WTC11 (cell line): ENCODE data around the gene LDLRAD4. TPM values are rescaled to one million over a fixed set of nuclear protein-coding genes. Genes with fewer than 3 reads are reported as not detected.

Source experiments
- ATAC-seq: fragments of 200-7000 bp; cut with Tn5 transposase; 2 replicates; pipeline ENCODE4 v1.10.0; 2021; ENCODE audit warnings: mild to moderate bottlenecking, moderate library complexity
- CTCF ChIA-PET: fragments of 300-600 bp; sonication (Branson Sonifier 250); formaldehyde crosslinking; loops from one replicate; lab custom pipeline; 2021; ENCODE audit warnings: antibody characterized with exemption; lab: Charles Lee
- POLR2A ChIA-PET: fragments of 350-600 bp; sonication (Branson Sonifier 250); formaldehyde crosslinking; loops from one replicate; lab custom pipeline; 2021; ENCODE audit warnings: antibody characterized with exemption; lab: Charles Lee
- DNase-seq: peaks from one replicate; pipeline ENCODE4 v3.0.0; 2021; ENCODE audit warnings: low spot score
- H3K27ac Mint-ChIP-seq: 2 replicates; pipeline ENCODE4 v1.8.0; 2021; ENCODE audit warnings: mixed read lengths
- H3K27me3 Mint-ChIP-seq: 2 replicates; pipeline ENCODE4 v1.8.0; 2021; ENCODE audit warnings: low read depth, mild to moderate bottlenecking, moderate library complexity, mixed read lengths
- H3K36me3 Mint-ChIP-seq: 2 replicates; pipeline ENCODE4 v1.8.0; 2021; ENCODE audit warnings: mixed read lengths
- H3K4me1 Mint-ChIP-seq: 2 replicates; pipeline ENCODE4 v1.8.0; 2022; ENCODE audit warnings: mixed read lengths
- H3K4me3 Mint-ChIP-seq: 2 replicates; pipeline ENCODE4 v1.8.0; 2021; ENCODE audit warnings: mild to moderate bottlenecking, moderate library complexity, mixed read lengths
- H3K9me3 Mint-ChIP-seq: 2 replicates; pipeline ENCODE4 v1.8.0; 2021; ENCODE audit warnings: mixed read lengths
- AR ChIP-seq: fragments of 250-450 bp; sonication (Bioruptor Pico); IDR thresholded peaks from 2 replicates; pipeline ENCODE4 v1.9.0; 2021; ENCODE audit warnings: mild to moderate bottlenecking
- E2F4 ChIP-seq: sonication (generic); formaldehyde crosslinking; IDR thresholded peaks from 2 replicates; pipeline ENCODE4 v1.8.1; 2022; ENCODE audit warnings: low read depth, mild to moderate bottlenecking, moderate library complexity, missing genetic modification reagents, borderline replicate concordance
- EMX1 ChIP-seq: fragments of 250-450 bp; sonication (Bioruptor Pico); IDR thresholded peaks from 2 replicates; pipeline ENCODE4 v1.8.0; 2021; ENCODE audit warnings: mild to moderate bottlenecking
- GRHL2 ChIP-seq: fragments of 250-450 bp; sonication (Bioruptor Pico); IDR thresholded peaks from 2 replicates; pipeline ENCODE4 v1.8.0; 2022; ENCODE audit warnings: mild to moderate bottlenecking, moderate library complexity; ENCODE audit not compliant: insufficient replicate concordance, severe bottlenecking
- KAT7 ChIP-seq: sonication (generic); formaldehyde crosslinking; IDR thresholded peaks from 2 replicates; pipeline ENCODE4 v1.8.1; 2023; ENCODE audit warnings: missing genetic modification reagents, mild to moderate bottlenecking, borderline replicate concordance
- MAX ChIP-seq: sonication (generic); formaldehyde crosslinking; IDR thresholded peaks from 2 replicates; pipeline ENCODE4 v1.8.0; 2022; ENCODE audit warnings: mild to moderate bottlenecking, missing genetic modification reagents
- MYBL2 ChIP-seq: sonication (generic); formaldehyde crosslinking; IDR thresholded peaks from 2 replicates; pipeline ENCODE4 v1.8.1; 2023; ENCODE audit warnings: mild to moderate bottlenecking, moderate library complexity, missing genetic modification reagents
- TEAD4 ChIP-seq: sonication (generic); formaldehyde crosslinking; IDR thresholded peaks from 2 replicates; pipeline ENCODE4 v1.8.0; 2022; ENCODE audit warnings: mild to moderate bottlenecking, missing genetic modification reagents
- TP53 ChIP-seq: sonication (generic); formaldehyde crosslinking; IDR thresholded peaks from 2 replicates; pipeline ENCODE4 v1.8.1; 2023; ENCODE audit warnings: mild to moderate bottlenecking, missing genetic modification reagents
- ZMAT4 ChIP-seq: fragments of 250-450 bp; sonication (Bioruptor Pico); IDR thresholded peaks from 2 replicates; pipeline ENCODE4 v1.9.0; 2021; ENCODE audit warnings: mild to moderate bottlenecking
- ZNF263 ChIP-seq: sonication (generic); formaldehyde crosslinking; IDR thresholded peaks from 2 replicates; pipeline ENCODE4 v1.8.1; 2022; ENCODE audit warnings: low read depth, mild to moderate bottlenecking, moderate library complexity, missing genetic modification reagents
- ZNF396 ChIP-seq: fragments of 250-450 bp; sonication (Bioruptor Pico); IDR thresholded peaks from 2 replicates; pipeline ENCODE4 v1.8.0; 2021; ENCODE audit warnings: mild to moderate bottlenecking, moderate library complexity, borderline replicate concordance
- ZNF512 ChIP-seq: sonication (generic); formaldehyde crosslinking; IDR thresholded peaks from 2 replicates; pipeline ENCODE4 v1.8.1; 2022; ENCODE audit warnings: missing genetic modification reagents, borderline replicate concordance
- total RNA-seq: library from RNA; stranded (reverse); gene quantifications from 3 replicates; pipeline ENCODE4 v1.2.3, GENCODE V29; 2021
- TF ChIP-seq, protein P1 (sequence below): sonication (generic); formaldehyde crosslinking; IDR thresholded peaks from 2 replicates; pipeline ENCODE4 v1.8.1; 2022; ENCODE audit warnings: mild to moderate bottlenecking, moderate library complexity, missing genetic modification reagents
- TF ChIP-seq, protein P2 (sequence below): sonication (generic); formaldehyde crosslinking; IDR thresholded peaks from 2 replicates; pipeline ENCODE4 v1.8.0; 2023; ENCODE audit warnings: missing genetic modification reagents, mild to moderate bottlenecking, borderline replicate concordance

The LDLRAD4 gene
- total RNA-seq, 1 experiment from 2014 or later = 6.2 TPM

DNA sequence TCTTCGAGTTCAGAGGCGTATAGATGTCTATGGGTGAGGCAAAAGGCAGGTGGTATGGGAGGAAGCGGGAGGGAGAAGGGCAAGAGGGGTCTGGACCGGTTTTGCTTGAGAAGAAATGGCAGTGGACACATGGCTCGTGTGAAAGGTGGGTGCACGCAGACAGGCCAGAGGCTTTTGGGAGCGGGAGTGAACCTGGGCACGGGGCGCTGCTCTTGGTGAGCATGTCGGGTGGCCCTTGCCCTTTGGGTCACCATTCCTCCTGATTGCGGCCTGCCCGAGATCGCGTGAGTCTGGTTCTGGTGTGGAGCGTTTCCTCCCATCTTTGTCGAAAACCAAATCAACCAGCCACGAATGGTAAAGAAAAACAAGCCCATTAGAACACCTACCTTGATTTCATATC, 12.6 kb downstream of the LDLRAD4 start (continued):
- no peak for TF ChIP-seq AR (CRISPR knock-in tag)
- no peak for TF ChIP-seq ZMAT4 (CRISPR knock-in tag)
- no peak for TF ChIP-seq KAT7

DNA sequence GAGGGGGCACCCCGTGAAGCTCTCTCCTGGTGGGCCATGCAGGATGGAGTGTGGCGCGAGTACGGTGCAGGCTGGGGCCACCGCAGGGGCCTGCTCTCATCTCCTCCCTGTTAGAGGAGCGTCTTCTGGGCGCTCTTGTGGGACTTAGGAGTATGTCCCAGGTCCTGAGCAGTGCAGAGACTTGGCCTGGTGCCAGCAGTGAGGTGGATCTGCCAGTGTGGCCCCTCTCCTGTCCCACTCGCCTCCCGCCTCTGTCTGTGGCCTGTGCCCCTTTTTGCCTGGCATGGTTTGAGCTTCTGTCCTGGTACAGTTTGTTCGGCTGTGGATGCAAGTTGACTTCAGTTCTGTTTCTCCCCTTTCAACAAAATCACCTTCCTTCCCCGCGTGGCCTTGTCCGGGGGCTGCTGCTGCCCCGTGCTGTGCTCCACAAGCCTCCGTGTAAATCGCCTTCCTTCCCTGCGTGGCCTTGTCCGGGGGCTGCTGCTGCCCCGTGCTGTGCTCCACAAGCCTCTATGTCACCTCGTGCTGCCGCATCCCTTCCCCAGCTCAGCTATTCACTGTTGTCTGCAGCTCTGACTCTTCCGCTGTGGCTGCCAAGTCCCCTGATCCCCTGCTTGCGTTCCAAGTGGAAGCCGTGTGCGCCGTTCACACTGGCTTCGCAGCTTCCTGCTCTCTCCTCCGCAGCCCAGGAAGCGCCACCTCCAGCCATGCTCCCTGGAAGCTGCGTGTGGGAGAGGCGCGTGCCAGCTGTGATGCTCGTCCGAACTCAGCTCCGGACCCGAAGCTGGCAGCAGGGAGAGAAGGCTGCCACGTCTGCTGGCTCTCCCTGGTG, 13.7 kb downstream of the LDLRAD4 start:
- DNase-seq = no peak
- ATAC-seq = no peak

More for the DNA sequence above, 13.7 kb downstream of the LDLRAD4 start:
- H3K36me3 Mint-ChIP-seq = no peaks in the 10 kb centered on the region
- POLR2A ChIA-PET = no interaction called here
- H3K27me3 Mint-ChIP-seq = no peaks in the 10 kb centered on the region
- TF ChIP-seq MYBL2 (CRISPR knock-in tag) (no peak), ZNF512 (CRISPR knock-in tag) (no peak), TP53 (CRISPR knock-in tag) (no peak), GRHL2 (CRISPR knock-in tag) (no peak), ZNF263 (no peak), MAX (CRISPR knock-in tag) (no peak), E2F4 (CRISPR knock-in tag) (no peak), EMX1 (no peak), TEAD4 (CRISPR knock-in tag) (no peak), ZNF396 (CRISPR knock-in tag) (no peak)
- TF ChIP-seq, protein P1, sequence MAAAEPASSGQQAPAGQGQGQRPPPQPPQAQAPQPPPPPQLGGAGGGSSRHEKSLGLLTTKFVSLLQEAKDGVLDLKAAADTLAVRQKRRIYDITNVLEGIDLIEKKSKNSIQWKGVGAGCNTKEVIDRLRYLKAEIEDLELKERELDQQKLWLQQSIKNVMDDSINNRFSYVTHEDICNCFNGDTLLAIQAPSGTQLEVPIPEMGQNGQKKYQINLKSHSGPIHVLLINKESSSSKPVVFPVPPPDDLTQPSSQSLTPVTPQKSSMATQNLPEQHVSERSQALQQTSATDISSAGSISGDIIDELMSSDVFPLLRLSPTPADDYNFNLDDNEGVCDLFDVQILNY (CRISPR knock-in tag) = no peak
- TF ChIP-seq, protein P2, sequence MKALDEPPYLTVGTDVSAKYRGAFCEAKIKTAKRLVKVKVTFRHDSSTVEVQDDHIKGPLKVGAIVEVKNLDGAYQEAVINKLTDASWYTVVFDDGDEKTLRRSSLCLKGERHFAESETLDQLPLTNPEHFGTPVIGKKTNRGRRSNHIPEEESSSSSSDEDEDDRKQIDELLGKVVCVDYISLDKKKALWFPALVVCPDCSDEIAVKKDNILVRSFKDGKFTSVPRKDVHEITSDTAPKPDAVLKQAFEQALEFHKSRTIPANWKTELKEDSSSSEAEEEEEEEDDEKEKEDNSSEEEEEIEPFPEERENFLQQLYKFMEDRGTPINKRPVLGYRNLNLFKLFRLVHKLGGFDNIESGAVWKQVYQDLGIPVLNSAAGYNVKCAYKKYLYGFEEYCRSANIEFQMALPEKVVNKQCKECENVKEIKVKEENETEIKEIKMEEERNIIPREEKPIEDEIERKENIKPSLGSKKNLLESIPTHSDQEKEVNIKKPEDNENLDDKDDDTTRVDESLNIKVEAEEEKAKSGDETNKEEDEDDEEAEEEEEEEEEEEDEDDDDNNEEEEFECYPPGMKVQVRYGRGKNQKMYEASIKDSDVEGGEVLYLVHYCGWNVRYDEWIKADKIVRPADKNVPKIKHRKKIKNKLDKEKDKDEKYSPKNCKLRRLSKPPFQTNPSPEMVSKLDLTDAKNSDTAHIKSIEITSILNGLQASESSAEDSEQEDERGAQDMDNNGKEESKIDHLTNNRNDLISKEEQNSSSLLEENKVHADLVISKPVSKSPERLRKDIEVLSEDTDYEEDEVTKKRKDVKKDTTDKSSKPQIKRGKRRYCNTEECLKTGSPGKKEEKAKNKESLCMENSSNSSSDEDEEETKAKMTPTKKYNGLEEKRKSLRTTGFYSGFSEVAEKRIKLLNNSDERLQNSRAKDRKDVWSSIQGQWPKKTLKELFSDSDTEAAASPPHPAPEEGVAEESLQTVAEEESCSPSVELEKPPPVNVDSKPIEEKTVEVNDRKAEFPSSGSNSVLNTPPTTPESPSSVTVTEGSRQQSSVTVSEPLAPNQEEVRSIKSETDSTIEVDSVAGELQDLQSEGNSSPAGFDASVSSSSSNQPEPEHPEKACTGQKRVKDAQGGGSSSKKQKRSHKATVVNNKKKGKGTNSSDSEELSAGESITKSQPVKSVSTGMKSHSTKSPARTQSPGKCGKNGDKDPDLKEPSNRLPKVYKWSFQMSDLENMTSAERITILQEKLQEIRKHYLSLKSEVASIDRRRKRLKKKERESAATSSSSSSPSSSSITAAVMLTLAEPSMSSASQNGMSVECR (CRISPR knock-in tag) = no peak
- no peaks in the 10 kb centered on the region for H3K9me3 Mint-ChIP-seq
- CTCF ChIA-PET = interaction anchor here (1.1 to 2.0 kb wide), 2 partner anchors 16 to 21 kb away, joined by 3 to 8 read pairs; no protein-coding TSS in a partner anchor
- H3K27ac Mint-ChIP-seq = no peak overlapping the region
- H3K4me1 Mint-ChIP-seq = peaks cover 8% of the 10 kb centered on the region
- H3K4me3 Mint-ChIP-seq = no peak overlapping the region
